AG09309 (cell line): ENCODE results near the gene USP37.

ENCODE experiments used
- DNase-seq: peaks from one replicate; pipeline ENCODE4 v3.0.0-alpha.2; 2010; ENCODE audit warnings: low read depth
- H3K4me3 ChIP-seq: 2 replicates; pipeline ENCODE4 v1.5.1; 2011; ENCODE audit warnings: mild to moderate bottlenecking, low read depth, low read length, moderate library complexity; ENCODE audit not compliant: control insufficient read depth
- CTCF ChIP-seq: IDR thresholded peaks from 2 replicates; pipeline ENCODE4 v1.5.1; 2011; ENCODE audit warnings: mild to moderate bottlenecking, low read depth, low read length, inconsistent platforms; ENCODE audit not compliant: insufficient read depth, control insufficient read depth; ENCODE audit errors: missing control alignments

USP37 gene

GRCh38 chr2:218406949-218407618 is 161.1 kb downstream of the USP37 start:
- TF ChIP-seq CTCF, result no peak
- peak overlapping the region; percentile 48 for H3K4me3 ChIP-seq
- no peak for DNase-seq

- peak overlapping the region; percentile 48 for H3K4me3 ChIP-seq
- no peak for DNase-seq
- peak; percentile 80 for TF ChIP-seq CTCF
Measured at GRCh38 chr2:218406209-218406948, 161.8 kb downstream of the USP37 start.

GRCh38 chr2:218405746-218406208 is 162.4 kb downstream of the USP37 start:
- peak overlapping the region; percentile 14 for H3K4me3 ChIP-seq
- TF ChIP-seq CTCF, result no peak
- no peak for DNase-seq

GRCh38 chr2:218405086-218405745 is 162.9 kb downstream of the USP37 start:
- no peak overlapping the region for H3K4me3 ChIP-seq
- no peak for DNase-seq
- TF ChIP-seq CTCF, result no peak

- DNase-seq, result no peak
- no peak for TF ChIP-seq CTCF
- H3K4me3 ChIP-seq, result no peak overlapping the region
Measured at GRCh38 chr2:218404351-218405085, 163.6 kb downstream of the USP37 start.

GRCh38 chr2:218403810-218404209 is 164.3 kb downstream of the USP37 start:
- no peak overlapping the region for H3K4me3 ChIP-seq
- no peak for DNase-seq
- TF ChIP-seq CTCF, result no peak
